Stomach (tissue), 9 donors: Measurements from ENCODE around the gene GATA3. TPM values are rescaled to one million over a fixed set of nuclear protein-coding genes. Genes with fewer than 3 reads are reported as not detected.

ENCODE experiments used
- DNase-seq, 2 donors: peaks; one replicate each; pipeline versions ENCODE4 v3.0.0 to v3.0.0-alpha.2; 2013 to 2019
- H3K27ac ChIP-seq, 5 donors: fragments of 200-600 bp in 4 of 5; sonication (generic) in 4 of 5; one replicate each; pipeline ENCODE4 v1.5.1; 2013 to 2019; ENCODE audit warnings: mild to moderate bottlenecking in 1 of 5, moderate library complexity in 1 of 5
- H3K27me3 ChIP-seq, 3 donors: fragments of 200-600 bp; sonication (generic); one replicate each; pipeline ENCODE4 v1.5.1; 2017 to 2019; ENCODE audit warnings: mixed run types in 1 of 3
- H3K36me3 ChIP-seq, 4 donors: fragments of 200-600 bp; sonication (generic); 1 replicate in 3 of 4; 2 replicates in 1 of 4; pipeline ENCODE4 v1.5.1; 2016 to 2019
- H3K4me1 ChIP-seq, 4 donors: fragments of 200-600 bp; sonication (generic); one replicate each; pipeline ENCODE4 v1.5.1; 2016 to 2019
- H3K4me3 ChIP-seq, 4 donors: fragments of 200-600 bp; sonication (generic) in 3 of 4; one replicate each; pipeline ENCODE4 v1.5.1; 2016 to 2019; ENCODE audit warnings: mild to moderate bottlenecking in 1 of 4
- H3K9me3 ChIP-seq, 4 donors: fragments of 200-600 bp; sonication (generic); one replicate each; pipeline ENCODE4 v1.5.1; 2016 to 2019
- EP300 ChIP-seq: sonication (generic); formaldehyde crosslinking; IDR thresholded peaks from one replicate; pipeline ENCODE4 v1.6.1; 2017; ENCODE audit warnings: antibody characterized with exemption
- POLR2A ChIP-seq, 4 donors: fragments of 450-650 bp; IDR thresholded peaks; one replicate each; pipeline ENCODE4 v1.6.1; 2016; ENCODE audit warnings: antibody characterized with exemption in 4 of 4, control low read depth in 2 of 4, mild to moderate bottlenecking in 1 of 4, moderate library complexity in 1 of 4
- POLR2AphosphoS5 ChIP-seq, 3 donors: sonication (generic); formaldehyde crosslinking; IDR thresholded peaks; one replicate each; pipeline ENCODE4 v1.6.1; 2016; ENCODE audit warnings: antibody characterized with exemption in 3 of 3
- whole genome bisulfite sequencing, 5 donors: extraction: QIAGEN DNeasy Blood & Tissue Kit in 3 of 5; methylation state at CpG; one replicate each; pipeline versions ENCODE4 v1.1.5 to v1.1.7; 2013 to 2018; 5-methylcytosine and 5-hydroxymethylcytosine counted together
- intact Hi-C: fragments of 100-400 bp; cut with DNase I; formaldehyde crosslinking; loops from one replicate; pipeline ENCODE4 v1.15.1; 2023; ENCODE audit warnings: low total_unique reads
- polyA plus RNA-seq, 3 donors: library from polyadenylated mRNA; stranded (reverse); fragments of 200-250 nt; gene quantifications; one replicate each; pipeline ENCODE4 v1.2.3, GENCODE V29; 2013
- total RNA-seq, 5 donors: library from RNA; depleted of rRNA; stranded (reverse); fragments of >200 nt; gene quantifications; one replicate each; pipeline versions ENCODE4 v1.1.0 to v1.2.3, GENCODE V29; 2014 to 2016
- TF ChIP-seq, protein P1 (sequence below), 7 experiments: fragments of 450-650 bp in 4 of 7; fragments of 200-600 bp in 3 of 7; sonication (generic) in 3 of 7; IDR thresholded peaks; one replicate each; pipeline ENCODE4 v1.5.1; 2016 to 2019; ENCODE audit warnings: antibody characterized with exemption in 7 of 7, control low read depth in 2 of 7, mild to moderate bottlenecking in 1 of 7
- donor health status: healthy with polysubstance abuse.
- donor health status: Bipolar disorder and iron deficiency.
- donor health status: healthy.

Gene GATA3
- total and polyA plus RNA-seq, 8 donors: 0.12 to 1.2 (median 0.18) TPM; not detected in 2

DNA sequence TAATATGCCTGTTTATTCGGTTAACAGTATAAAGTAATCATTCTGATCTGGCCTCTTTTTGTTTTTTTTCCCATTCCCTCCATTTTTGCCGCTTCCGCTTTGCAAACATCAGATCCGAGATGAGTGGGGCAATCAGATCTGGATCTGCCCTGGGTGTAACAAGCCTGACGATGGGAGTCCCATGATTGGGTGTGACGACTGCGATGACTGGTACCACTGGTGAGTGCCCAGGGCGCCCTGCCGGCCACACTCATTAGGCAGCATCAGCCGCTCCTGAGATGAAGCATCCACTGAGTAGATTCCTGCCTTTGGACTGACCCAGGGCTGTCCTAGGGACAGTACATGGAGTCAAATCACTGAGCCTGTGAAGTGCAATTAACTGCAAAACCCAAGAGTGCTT lies 40.9 kb upstream of the GATA3 start:
- no peak for DNase-seq
- intact Hi-C loops: no loop called here
- H3K4me3 ChIP-seq: no peak overlapping the region

GRCh38 chr10:8014649-8015048 lies 39.8 kb upstream of the GATA3 start:
- WGBS, 5 donors: 93 to 97% (median 97%) methylated on average over 16 of the region's 16 CpGs
- no peaks in the 10 kb centered on the region for H3K9me3 ChIP-seq
- H3K4me3 ChIP-seq: no peak overlapping the region
- no peak overlapping the region for H3K27ac ChIP-seq
- no peaks in the 10 kb centered on the region for H3K27me3 ChIP-seq
- TF ChIP-seq, protein P1, sequence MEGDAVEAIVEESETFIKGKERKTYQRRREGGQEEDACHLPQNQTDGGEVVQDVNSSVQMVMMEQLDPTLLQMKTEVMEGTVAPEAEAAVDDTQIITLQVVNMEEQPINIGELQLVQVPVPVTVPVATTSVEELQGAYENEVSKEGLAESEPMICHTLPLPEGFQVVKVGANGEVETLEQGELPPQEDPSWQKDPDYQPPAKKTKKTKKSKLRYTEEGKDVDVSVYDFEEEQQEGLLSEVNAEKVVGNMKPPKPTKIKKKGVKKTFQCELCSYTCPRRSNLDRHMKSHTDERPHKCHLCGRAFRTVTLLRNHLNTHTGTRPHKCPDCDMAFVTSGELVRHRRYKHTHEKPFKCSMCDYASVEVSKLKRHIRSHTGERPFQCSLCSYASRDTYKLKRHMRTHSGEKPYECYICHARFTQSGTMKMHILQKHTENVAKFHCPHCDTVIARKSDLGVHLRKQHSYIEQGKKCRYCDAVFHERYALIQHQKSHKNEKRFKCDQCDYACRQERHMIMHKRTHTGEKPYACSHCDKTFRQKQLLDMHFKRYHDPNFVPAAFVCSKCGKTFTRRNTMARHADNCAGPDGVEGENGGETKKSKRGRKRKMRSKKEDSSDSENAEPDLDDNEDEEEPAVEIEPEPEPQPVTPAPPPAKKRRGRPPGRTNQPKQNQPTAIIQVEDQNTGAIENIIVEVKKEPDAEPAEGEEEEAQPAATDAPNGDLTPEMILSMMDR (IDR thresholded peaks at IDR 0.05): no peak
- no peak for TF ChIP-seq POLR2AphosphoS5 (IDR thresholded peaks at IDR 0.05)
- no peak for TF ChIP-seq EP300
- no peak for TF ChIP-seq POLR2A (IDR thresholded peaks at IDR 0.05)
- peaks cover 9 to 50% (median 43%) of the 10 kb centered on the region in 4 donors for H3K36me3 ChIP-seq
- peaks cover 0 to 9% (median 0%) of the 10 kb centered on the region in 4 donors for H3K4me1 ChIP-seq
- intact Hi-C loops: no loop called here
- DNase-seq: no peak

More for the DNA sequence above, 40.9 kb upstream of the GATA3 start:
- Histone ChIP-seq H3K9me3 (no peaks in the 10 kb centered on the region), H3K36me3 (peaks cover 14 to 60% (median 52%) of the 10 kb centered on the region in 4 donors), H3K27me3 (no peaks in the 10 kb centered on the region), H3K27ac (no peak overlapping the region), H3K4me1 (peaks cover 0 to 9% (median 0%) of the 10 kb centered on the region in 4 donors)
- WGBS, 5 donors: 82 to 94% (median 85%) methylated on average over 10 of the region's 10 CpGs
- TF ChIP-seq EP300: no peak
- TF ChIP-seq, protein P1 (IDR thresholded peaks at IDR 0.05): no peak

DNA sequence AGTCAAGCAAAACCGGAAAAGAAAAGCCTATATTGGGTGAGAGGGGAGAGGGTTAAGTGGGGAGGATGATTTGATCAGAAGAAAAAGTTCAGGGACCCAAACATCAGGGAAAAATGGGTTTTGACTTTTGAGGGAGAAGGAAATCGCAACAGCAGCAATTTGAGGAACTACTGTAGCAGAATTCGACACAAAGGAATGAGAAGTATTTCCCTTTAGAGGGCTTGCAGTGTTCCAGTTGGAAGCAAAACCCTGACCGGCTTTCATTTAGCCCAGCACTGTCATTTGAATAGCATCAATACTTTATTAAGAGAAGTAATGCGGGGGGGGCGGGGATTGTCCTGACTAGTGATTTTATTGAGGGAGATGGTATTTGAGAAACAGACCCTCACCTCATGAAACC lies 37.2 kb upstream of the GATA3 start:
- Histone ChIP-seq H3K36me3 (peaks cover 5 to 24% (median 22%) of the 10 kb centered on the region in 4 donors), H3K27me3 (no peaks in the 10 kb centered on the region), H3K27ac (no peak overlapping the region), H3K4me3 (no peak overlapping the region), H3K4me1 (peaks cover 0 to 6% (median 0%) of the 10 kb centered on the region in 4 donors), H3K9me3 (no peaks in the 10 kb centered on the region)
- intact Hi-C loops: no loop called here
- 42 to 66% (median 63%) methylated on average over 6 of the region's 6 CpGs for WGBS, 5 donors
- DNase-seq: no peak
- no peak for TF ChIP-seq POLR2A (IDR thresholded peaks at IDR 0.05)
- TF ChIP-seq, protein P1 (IDR thresholded peaks at IDR 0.05): no peak
- no peak for TF ChIP-seq POLR2AphosphoS5 (IDR thresholded peaks at IDR 0.05)
- no peak for TF ChIP-seq EP300

DNA sequence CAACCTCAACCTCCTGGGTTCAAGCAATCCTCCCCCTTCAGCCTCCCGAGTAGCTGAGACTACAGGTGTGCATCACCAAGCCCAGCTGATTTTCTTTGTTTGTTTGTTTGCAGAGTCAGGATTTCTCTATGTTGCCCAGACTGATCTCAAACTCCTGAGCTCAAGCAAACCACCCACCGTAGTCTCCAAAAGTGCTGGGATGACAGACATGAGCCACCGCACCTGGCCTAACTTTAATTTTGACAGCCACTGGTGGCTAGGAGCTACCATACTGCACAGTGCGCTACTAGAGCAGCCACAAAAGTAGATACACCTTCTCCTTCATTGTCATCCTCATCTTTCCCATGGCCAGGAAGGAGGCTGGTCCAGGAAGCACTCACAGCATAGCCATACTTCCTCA lies 31.2 kb upstream of the GATA3 start:
- TF ChIP-seq, protein P1 (IDR thresholded peaks at IDR 0.05): no peak
- no peak for TF ChIP-seq EP300
- TF ChIP-seq POLR2AphosphoS5 (IDR thresholded peaks at IDR 0.05): no peak
- no peak for TF ChIP-seq POLR2A (IDR thresholded peaks at IDR 0.05)
- Histone ChIP-seq H3K27ac (no peak overlapping the region), H3K36me3 (no peaks in the 10 kb centered on the region), H3K4me3 (no peak overlapping the region), H3K9me3 (no peaks in the 10 kb centered on the region), H3K4me1 (peaks cover 0 to 8% (median 4%) of the 10 kb centered on the region in 4 donors), H3K27me3 (peaks cover 0 to 17% (median 0%) of the 10 kb centered on the region in 3 donors)
- intact Hi-C loops: no loop called here
- DNase-seq: no peak
- WGBS, 5 donors: 74 to 95% (median 84%) methylated on average over 4 of the region's 4 CpGs
